GM06990 (cell line): ENCODE measurements around the gene RNF26.

ENCODE experiments used
- DNase-seq: peaks from one replicate; pipeline ENCODE4 v3.0.0-alpha.2; 2011; ENCODE audit not compliant: insufficient read length; ENCODE audit errors: extremely low read depth
- H3K27me3 ChIP-seq: replicated peaks from 2 replicates; pipeline ENCODE4 v1.6.0; 2011; ENCODE audit warnings: low read length; ENCODE audit not compliant: control insufficient read depth, insufficient read depth
- H3K36me3 ChIP-seq: 2 replicates; pipeline ENCODE4 v1.5.1; 2011; ENCODE audit warnings: low read length; ENCODE audit not compliant: control insufficient read depth, insufficient read depth
- H3K4me3 ChIP-seq: replicated peaks from 2 replicates; pipeline ENCODE4 v1.5.1; 2011; ENCODE audit warnings: low read depth, mild to moderate bottlenecking, control low read depth, low read length
- CTCF ChIP-seq: IDR thresholded peaks from 2 replicates; pipeline ENCODE4 v1.5.1; 2011; ENCODE audit warnings: low read length, control low read depth, mild to moderate bottlenecking, inconsistent platforms; ENCODE audit not compliant: insufficient read depth, poor library complexity, severe bottlenecking

Gene RNF26

DNA sequence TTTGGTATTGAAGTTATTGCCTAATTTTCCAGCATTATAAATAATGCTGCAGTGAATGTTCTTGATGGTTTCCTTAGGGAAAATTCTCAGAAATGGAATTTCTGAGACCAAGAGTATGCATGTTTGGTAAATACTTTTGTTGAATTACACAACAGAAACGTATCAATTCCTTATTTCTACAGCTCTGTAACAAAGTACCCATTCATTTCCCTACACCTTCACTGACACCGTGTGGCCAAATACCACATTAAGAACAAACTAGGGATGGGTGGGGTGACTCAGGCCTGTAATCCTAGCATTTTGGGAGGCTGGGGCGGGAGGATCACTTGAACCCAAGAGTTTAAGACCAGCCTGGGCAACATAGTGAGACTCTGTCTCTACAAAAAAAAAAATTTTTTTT lies 39.1 kb upstream of the RNF26 start:
- Histone ChIP-seq H3K27me3 (no peaks in the 10 kb centered on the region), H3K36me3 (peaks cover 20% of the 10 kb centered on the region), H3K4me3 (no peak overlapping the region)
- TF ChIP-seq CTCF: peak; percentile 11
- no peak for DNase-seq

GRCh38 chr11:119297938-119298337 lies 36.4 kb upstream of the RNF26 start:
- no peak for TF ChIP-seq CTCF
- H3K27me3 ChIP-seq: no peaks in the 10 kb centered on the region
- DNase-seq: no peak
- H3K36me3 ChIP-seq: peaks cover 18% of the 10 kb centered on the region
- no peak overlapping the region for H3K4me3 ChIP-seq

DNA sequence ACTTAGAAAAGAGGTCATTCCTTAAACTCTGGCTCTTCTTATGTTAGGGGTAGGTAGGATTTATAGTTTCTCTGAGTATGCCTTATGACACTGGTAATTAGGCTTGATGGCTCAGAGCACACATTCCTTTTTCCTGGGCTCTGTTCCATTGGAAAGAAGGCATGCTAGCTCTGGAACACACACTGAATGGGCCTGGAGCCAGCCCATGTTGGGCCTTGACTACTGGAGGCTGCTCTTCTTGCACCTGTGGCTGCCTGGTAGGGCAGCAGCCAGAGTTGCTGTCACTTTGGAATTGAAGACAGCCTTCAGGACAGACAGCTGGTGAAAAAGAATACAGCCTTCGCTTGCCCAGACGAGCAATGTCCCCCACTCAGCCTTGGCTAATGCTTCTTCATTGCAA lies 35.6 kb upstream of the RNF26 start:
- Histone ChIP-seq H3K36me3 (peaks cover 18% of the 10 kb centered on the region), H3K27me3 (no peaks in the 10 kb centered on the region), H3K4me3 (no peak overlapping the region)
- DNase-seq: no peak
- no peak for TF ChIP-seq CTCF

DNA sequence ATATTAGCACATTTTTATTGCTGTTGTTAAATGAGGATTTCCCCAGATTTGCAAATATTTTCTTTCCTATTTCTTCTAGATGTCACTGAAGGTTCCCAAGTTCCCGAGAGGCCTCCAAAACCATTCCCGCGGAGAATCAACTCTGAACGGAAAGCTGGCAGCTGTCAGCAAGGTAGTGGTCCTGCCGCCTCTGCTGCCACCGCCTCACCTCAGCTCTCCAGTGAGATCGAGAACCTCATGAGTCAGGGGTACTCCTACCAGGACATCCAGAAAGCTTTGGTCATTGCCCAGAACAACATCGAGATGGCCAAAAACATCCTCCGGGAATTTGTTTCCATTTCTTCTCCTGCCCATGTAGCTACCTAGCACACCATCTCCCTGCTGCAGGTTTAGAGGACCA lies 34.9 kb upstream of the RNF26 start:
- TF ChIP-seq CTCF: no peak
- Histone ChIP-seq H3K36me3 (peaks cover 20% of the 10 kb centered on the region), H3K4me3 (no peak overlapping the region), H3K27me3 (no peaks in the 10 kb centered on the region)
- DNase-seq: no peak

DNA sequence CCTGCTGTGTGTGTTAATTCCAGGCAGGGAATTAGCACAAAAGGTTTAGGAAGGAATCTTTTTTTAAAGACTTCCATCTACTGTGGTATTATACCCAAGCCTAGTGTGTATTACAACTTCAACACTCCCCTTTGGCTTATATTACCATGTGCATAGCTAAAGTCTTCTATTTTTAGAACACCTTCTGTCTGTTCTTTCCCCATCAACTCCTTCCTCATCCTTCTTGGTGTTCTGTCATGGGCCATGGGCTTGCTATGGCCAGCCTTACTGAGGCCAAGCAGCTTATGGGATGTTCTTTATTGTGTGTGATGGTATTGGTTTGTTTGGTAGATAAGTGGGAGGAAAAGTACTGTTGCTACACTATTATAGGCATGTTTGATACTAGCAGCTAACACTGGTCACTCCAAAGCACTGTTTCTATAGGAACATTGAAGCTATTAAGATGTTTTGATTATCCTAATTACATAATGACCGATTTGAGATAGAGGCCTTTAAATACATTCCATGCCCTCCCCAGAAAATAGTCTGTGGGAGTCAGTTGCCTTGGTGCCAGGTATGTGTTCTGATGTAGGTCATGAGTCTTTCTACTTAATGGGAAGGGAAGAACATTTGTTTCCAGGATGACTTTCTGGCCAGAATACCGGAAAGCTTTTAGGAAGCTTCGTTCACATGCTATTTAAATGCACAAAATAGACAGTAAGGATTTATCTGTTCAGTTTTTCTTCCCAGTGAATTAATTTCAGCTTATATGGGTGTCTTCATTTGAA lies 33.9 kb upstream of the RNF26 start:
- Histone ChIP-seq H3K4me3 (no peak overlapping the region), H3K36me3 (peaks cover 20% of the 10 kb centered on the region), H3K27me3 (no peaks in the 10 kb centered on the region)
- no peak for DNase-seq
- TF ChIP-seq CTCF: no peak
